ENCODE measurements around the gene RCL1. TPM values are rescaled to one million over a fixed set of nuclear protein-coding genes. Genes with fewer than 3 reads are reported as not detected.
"Not testable (repeated sequence)": the region's sequence is repeated elsewhere in the genome, so short reads cannot be mapped to it uniquely, and the experiment has no call there.

The RCL1 gene
- total RNA-seq, 1 donor from 2014 or later: 15.6 TPM

GRCh38 chr9:4764033-4764432, 28.7 kb upstream of the RCL1 start:
- H3K9me3 Mint-ChIP-seq: no peaks in the 10 kb centered on the region

DNA sequence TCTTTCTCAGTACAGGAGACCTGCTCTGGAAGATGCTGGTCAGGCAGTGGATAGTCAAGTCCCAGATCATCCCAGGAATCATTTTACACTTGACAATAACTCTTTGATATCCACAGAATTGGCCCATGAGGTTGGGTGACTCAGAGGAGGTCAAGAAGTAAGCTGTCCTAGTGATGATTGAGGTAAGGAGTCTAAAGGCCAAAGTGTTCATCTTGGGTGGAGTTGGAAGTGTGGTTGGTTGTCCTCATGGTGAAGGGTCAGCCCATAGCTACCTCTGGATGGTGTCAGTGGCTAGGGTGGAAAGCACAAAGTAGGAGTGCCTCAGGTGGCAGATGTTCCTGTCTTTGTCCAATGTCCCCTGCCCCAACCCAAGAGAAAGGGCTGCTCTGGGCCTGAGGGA, 24.1 kb upstream of the RCL1 start:
- no peaks in the 10 kb centered on the region for H3K27me3 Mint-ChIP-seq

More at GRCh38 chr9:4764033-4764432, 28.7 kb upstream of the RCL1 start:
- no peak for TF ChIP-seq CTCF (conservative IDR thresholded peaks at IDR 0.05)
- Mint-ChIP-seq H3K27me3 (peaks cover 10% of the 10 kb centered on the region), H3K36me3 (no peaks in the 10 kb centered on the region), H3K27ac (no peak overlapping the region), H3K4me3 (no peak overlapping the region), H3K4me1 (ENCODE audit: unreplicated experiment) (peaks cover 13% of the 10 kb centered on the region)
- no peak for DNase-seq (ENCODE audit: extremely low spot score, unreplicated experiment)

DNA sequence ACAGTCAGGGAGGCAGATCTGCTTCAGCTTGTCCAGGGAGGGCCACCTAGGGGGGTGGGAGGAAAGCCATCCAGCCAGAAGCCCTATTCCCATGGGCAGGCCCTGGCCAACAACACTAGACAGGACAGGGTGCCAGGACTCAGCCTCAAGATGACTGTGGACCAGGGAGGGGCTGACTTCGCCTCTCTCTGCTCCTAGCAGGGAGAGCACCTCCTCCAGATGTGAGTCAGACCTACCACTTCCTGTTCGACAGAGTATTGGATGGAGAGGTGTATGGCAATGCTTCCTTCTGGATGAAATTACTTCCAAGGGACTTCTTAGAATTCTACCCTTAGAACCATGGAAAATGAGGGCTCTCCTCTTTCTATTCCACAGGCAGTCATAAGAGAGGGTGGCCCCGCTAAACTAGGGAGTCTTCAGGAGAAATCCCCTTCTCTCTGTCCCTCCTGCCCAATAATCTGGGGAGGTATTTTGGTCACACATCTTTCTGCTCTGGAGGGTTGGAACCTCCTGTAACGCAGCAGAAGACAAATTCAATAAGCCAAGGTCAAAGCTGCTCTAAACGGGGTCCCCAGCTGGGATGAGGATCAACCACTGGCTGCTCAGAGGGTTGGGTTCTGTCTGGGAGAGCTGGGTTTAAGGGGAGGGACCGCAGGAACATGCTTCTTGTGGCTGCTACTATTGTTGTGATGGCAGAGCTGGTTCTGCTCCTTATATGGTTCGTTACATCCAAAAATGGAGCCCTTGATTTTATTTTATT, 23.2 kb upstream of the RCL1 start:
- no peak for TF ChIP-seq CTCF (conservative IDR thresholded peaks at IDR 0.05)
- Mint-ChIP-seq H3K4me1 (ENCODE audit: unreplicated experiment) (no peaks in the 10 kb centered on the region), H3K27ac (no peak overlapping the region), H3K9me3 (no peaks in the 10 kb centered on the region), H3K36me3 (no peaks in the 10 kb centered on the region), H3K4me3 (no peak overlapping the region), H3K27me3 (no peaks in the 10 kb centered on the region)
- DNase-seq (ENCODE audit: extremely low spot score, unreplicated experiment): no peak

More for the DNA sequence above, 24.1 kb upstream of the RCL1 start:
- no peak for DNase-seq (ENCODE audit: extremely low spot score, unreplicated experiment)
- Mint-ChIP-seq H3K4me3 (no peak overlapping the region), H3K36me3 (no peaks in the 10 kb centered on the region), H3K9me3 (no peaks in the 10 kb centered on the region), H3K27ac (no peak overlapping the region), H3K4me1 (ENCODE audit: unreplicated experiment) (peaks cover 1% of the 10 kb centered on the region)
- no peak for TF ChIP-seq CTCF (conservative IDR thresholded peaks at IDR 0.05)

- TF ChIP-seq CTCF (conservative IDR thresholded peaks at IDR 0.05): no peak
- Mint-ChIP-seq H3K27me3 (no peaks in the 10 kb centered on the region), H3K9me3 (no peaks in the 10 kb centered on the region), H3K27ac (no peak overlapping the region), H3K4me3 (no peak overlapping the region), H3K36me3 (no peaks in the 10 kb centered on the region), H3K4me1 (ENCODE audit: unreplicated experiment) (no peaks in the 10 kb centered on the region)
- DNase-seq (ENCODE audit: extremely low spot score, unreplicated experiment): no peak
Observed at GRCh38 chr9:4771788-4772187, 21.0 kb upstream of the RCL1 start.

- no peaks in the 10 kb centered on the region for H3K4me1 Mint-ChIP-seq (ENCODE audit: unreplicated experiment)
- no peaks in the 10 kb centered on the region for H3K27me3 Mint-ChIP-seq
- no peak for DNase-seq (ENCODE audit: extremely low spot score, unreplicated experiment)
- no peaks in the 10 kb centered on the region for H3K9me3 Mint-ChIP-seq
- no peak for TF ChIP-seq CTCF (conservative IDR thresholded peaks at IDR 0.05)
- no peak overlapping the region for H3K27ac Mint-ChIP-seq
- H3K36me3 Mint-ChIP-seq: no peaks in the 10 kb centered on the region
- H3K4me3 Mint-ChIP-seq: no peak overlapping the region
Observed at GRCh38 chr9:4774209-4774608, 18.5 kb upstream of the RCL1 start.

- H3K27ac Mint-ChIP-seq; H3K4me3 Mint-ChIP-seq; DNase-seq (ENCODE audit: extremely low spot score, unreplicated experiment); H3K36me3 Mint-ChIP-seq; H3K9me3 Mint-ChIP-seq; H3K4me1 Mint-ChIP-seq (ENCODE audit: unreplicated experiment); H3K27me3 Mint-ChIP-seq: not testable (repeated sequence)
Observed at GRCh38 chr9:4774958-4775357, 17.8 kb upstream of the RCL1 start.
